HG02763 (cell line): Measurements from ENCODE around the gene ENOX2.
"Not testable (repeated sequence)": the region's sequence is repeated elsewhere in the genome, so short reads cannot be mapped to it uniquely, and the experiment has no call there.

Experiments
- ATAC-seq: cut with Tn5 transposase; IDR thresholded peaks from one replicate; pipeline ENCODE4 v1.9.1; 2021; ENCODE audit warnings: mild to moderate bottlenecking, moderate library complexity; ENCODE audit not compliant: unreplicated experiment

The ENOX2 gene

DNA sequence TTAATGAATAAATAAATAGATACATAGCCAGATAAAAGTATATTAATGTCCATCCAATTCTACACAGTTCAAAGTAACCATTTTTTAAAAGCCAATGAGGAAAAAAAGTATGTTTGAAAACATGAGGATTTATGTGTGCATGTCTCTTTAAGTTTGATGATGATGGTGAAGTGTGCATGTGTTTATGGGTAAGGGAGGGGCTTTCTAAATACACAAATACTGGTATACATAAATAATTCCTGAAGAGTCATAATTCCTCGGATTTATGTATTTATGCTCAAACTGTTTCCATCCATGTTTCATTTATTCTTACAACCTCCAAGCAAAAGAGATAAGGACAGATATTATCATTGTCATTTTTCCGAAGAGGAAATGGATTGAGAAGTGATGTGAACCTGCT, 75.4 kb downstream of the ENOX2 start:
- ATAC-seq: no peak

DNA sequence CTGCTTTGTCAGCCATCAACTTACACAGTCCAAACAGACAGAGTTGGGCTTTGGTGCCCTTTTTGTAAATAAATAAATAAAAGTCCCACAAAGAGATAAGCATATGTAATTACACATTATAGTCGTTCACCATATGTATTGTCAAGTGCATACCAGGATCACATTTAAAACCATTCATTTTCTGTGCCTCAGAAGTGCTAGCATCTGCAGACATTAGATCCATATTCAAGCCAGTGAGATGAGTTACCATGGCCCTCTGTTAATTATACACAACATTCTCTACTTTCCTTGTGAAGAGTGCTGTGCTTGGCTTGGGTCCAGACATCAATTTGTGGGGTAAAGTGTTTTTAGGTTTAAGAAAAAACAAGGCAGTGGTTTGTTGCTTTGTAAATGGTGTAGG, 76.8 kb downstream of the ENOX2 start:
- ATAC-seq: no peak

DNA sequence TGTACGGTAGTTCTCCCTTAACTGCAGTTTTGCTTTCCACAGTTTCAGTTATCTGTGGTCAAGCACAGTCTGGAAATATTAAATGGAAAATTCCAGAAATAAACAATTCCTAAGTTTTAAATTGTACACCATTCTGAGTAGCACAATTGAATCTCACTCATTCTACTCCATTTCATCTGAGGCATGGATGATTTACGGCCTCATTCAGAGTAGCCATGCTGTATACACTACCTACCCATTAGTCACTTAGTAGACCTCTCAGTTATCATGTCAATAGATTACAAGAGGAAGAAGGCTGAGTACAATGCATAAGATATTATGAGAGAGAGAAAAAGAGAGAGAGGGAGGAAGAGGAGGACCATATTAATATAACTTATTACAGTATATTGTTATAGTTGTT, 77.5 kb downstream of the ENOX2 start:
- no peak for ATAC-seq

DNA sequence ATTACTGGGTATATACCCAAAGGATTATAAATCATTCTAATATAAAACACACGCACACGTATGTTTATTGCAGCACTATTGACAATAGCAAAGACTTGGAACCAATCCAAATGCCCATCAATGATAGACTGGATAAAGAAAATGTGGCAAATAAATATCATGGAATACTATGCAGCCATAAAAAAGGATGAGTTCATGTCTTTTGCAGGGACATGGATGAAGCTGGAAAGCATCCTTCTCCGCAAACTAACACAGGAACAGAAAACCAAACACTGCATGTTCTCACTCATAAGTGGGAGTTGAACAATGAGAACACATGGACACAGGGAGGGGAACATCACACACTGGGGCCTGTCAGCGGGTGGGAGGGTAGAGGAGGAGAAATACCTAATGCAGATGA, 83.6 kb downstream of the ENOX2 start:
- not testable (repeated sequence) for ATAC-seq

DNA sequence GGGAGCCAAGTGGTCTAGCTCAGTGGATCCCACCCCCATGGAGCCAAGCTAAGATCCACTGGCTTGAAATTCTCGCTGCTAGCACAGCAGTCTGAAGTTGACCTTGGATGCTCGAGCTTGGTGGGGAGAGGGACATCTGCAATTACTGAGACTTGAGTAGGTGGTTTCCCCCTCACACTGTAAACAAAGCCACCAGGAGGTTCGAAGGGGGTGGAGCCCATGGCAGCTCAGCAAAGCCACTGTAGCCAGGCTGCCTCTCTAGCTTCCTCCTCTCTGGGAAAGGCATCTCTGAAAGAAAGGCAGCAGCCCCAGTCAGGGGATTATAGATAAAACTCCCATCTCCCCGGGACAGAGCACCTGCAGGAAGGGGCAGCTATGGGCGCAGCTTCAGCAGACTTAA, 89.1 kb downstream of the ENOX2 start:
- ATAC-seq: not testable (repeated sequence)

DNA sequence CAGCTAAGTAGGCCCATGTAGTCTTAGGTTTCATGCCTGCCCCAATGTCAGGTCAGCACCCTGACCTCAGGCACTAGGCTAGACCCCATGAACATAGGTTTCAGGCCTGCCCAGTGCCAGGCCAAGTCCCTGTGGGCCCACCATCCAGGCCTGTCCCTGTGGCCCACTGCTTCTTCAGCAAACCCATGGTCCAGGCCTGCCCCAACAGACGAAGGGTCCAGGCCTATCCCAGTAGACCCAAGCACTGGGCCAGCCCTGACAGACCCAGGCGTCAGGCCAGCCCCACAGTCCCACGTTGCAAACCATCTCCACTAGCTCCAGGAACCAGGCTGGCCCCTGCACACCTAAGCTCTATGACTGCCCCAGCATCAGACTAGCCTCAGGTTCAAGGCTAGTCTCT, 92.4 kb downstream of the ENOX2 start:
- ATAC-seq: no peak

DNA sequence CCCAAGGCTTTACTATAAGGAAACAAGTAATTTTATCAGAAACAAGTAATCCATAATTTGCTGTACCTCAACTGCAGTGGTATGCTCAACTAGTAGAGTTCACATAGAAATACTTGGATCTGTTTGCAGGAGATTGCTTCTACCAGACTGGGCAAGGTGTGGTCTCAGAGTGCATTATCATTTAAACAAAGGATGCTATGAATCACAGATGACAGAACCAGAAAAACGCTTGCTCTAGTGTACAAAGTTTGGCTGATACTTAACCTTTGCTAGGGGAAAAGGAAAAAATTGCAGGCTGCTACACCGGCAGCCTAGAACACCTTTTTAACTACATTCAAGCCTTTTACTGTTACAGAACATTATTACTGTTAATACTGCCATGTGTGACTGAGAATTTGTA, 97.1 kb downstream of the ENOX2 start:
- no peak for ATAC-seq

DNA sequence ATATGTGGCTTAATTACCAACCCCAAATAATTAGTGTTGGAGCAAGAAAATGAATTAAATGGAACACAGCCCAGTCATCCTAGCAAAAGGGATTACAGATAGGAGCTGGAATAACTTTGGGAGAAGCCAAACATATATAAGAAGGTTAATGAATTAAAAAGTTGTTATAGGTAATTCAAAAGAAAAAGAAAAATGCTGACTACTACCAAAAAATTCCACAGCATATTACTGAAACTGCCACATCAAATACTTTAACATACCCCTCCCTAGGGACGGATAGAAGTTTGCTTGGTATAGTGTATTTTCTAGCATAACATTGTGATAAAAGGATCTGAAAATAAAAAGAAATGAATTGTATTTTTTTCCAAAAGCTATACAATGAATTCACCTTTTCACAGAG, 99.5 kb downstream of the ENOX2 start:
- ATAC-seq: no peak

DNA sequence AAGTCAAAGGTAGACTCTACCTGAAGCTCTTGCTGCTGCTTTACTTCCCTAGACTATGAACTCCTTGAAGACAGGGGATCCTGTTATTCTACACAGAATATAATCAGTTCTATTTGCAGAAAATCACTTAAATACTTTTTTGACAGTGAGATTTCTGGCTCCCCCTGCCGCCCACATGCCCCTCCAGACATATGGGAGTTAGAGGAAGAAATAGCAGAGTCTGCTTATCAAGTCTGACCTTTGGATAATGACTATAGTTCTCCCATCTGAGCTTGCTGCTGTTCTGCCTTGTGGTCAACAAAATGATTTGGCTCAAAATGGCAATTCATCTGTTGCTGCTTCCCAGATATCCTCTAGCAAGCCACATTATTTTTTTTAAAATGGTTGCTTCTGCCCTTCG, 101.1 kb downstream of the ENOX2 start:
- no peak for ATAC-seq

DNA sequence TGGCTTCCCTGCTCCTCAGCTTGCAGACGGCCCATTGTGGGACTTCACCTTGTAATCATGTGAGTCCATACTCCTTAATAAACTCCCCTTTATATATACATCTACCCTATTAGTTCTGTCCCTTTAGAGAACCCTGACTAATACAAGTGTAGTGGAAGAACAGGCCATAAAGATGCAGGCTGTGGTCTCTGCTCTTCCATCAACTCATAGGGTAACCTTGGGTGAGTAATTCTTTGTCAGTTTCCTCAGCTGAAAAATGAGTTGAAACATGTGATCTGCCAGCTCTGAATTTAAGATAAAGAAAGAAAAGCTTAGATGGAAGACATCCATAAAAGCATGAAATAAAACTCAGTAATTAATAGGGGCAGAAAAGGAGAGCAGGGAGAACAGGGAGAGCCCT, 103.6 kb downstream of the ENOX2 start:
- ATAC-seq: no peak

DNA sequence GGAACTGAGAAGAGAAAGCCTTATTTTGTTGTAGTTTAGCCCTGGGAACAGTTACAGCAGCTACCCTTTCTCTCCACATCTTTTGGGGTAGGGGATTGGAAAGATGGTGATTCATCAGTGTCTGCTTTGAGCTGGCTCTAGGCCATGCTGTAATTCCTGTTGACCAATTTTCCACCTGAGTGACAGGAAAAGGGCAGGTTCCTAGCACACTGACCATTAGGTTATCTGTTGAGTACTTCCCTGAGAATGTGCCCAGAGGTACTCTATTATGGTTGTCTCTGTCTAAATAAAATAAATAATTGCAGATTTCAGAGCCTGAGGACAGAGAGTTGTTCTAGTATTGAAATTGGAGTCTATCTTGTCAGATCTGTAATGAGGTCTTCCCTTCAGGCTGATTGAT, 109.0 kb downstream of the ENOX2 start:
- ATAC-seq: no peak

DNA sequence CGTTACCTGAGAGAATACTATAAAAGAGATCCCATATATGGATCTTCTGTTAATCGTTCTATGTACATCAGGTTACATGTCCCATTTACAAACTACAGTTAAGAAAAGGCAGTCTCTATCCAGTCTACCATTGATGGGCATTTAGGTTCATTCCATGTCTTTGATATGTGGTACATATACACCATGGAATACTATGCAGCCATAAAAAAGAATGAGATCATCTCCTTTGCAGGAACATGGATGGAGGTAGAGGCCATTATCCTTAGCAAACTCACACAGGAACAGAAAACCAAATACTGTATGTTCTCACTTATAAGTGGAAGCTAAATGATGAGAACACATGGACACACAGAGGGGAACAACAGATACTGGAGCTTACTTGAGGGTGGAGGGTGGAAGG, 111.1 kb downstream of the ENOX2 start:
- ATAC-seq: not testable (repeated sequence)

DNA sequence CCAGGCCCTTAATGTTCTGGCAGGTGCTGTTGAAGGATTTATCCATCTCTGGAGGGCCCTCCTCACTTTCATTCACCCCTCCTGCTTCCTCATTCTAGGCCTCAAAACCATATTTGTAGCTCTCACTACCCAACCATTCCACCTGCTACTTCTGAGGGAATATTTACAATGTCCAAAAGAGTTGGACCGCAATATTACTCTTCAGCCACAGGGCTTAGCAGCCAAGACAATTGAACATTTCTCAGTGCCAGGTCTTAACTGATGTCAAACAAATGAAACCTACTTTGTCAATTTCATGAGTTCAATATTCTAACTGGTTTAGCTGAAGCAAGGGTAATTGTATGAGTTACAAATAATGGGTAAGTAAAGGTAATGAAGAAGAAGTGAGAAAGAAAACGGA, 113.2 kb downstream of the ENOX2 start:
- no peak for ATAC-seq

DNA sequence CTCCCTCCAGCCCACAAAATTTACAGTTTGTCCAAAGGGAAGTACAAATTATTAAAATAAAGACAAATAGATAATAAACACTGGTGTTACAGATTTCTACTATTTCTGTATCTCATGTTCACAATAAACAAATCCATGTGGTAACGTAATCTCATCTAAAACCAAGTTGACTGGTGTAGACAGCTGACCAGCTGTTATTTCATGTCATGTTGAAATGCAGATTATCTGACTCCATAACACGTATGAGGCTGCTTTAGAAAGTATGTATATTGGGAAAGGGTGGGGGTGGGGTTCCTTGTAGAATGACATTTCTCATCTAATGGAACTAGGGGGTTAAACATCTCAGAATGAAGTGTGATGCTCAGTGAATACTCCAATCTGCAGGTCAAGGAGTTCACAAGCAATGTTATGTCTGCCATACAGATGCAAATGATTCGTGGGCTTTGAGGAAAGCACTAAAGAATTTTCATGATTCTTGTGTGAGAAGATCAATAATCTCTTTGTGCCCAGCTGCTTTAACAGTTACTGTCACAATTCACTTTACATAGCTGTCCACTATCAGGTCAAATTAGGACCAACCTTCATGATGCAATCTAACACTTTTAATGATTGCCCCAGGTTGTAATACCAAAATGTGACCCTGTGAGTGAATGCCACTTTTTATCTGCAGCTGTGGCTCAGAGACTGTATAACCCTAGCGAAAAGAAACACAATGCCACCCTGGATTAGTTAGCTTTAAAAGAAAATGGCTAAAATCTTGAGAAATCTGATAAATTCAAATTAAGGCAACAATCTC, 114.0 kb downstream of the ENOX2 start:
- ATAC-seq: no peak

DNA sequence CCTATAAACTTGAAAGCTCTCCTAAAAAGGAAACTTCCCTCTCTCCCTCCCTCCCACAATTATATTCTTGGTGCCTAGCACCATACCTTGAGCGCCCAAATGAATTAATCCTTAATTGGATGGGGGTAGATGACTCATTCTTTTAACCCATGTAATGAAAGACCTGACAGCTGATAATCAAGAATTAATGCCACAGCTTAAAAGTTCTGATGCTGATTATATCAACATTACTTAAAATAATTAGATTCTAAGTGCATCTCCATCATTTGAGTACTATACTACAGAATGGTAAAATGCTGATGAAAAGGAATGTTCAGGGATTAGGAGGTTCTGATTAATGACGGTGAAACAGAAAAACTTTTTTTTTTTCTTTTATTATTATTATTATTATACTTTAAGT, 117.0 kb downstream of the ENOX2 start:
- no peak for ATAC-seq

DNA sequence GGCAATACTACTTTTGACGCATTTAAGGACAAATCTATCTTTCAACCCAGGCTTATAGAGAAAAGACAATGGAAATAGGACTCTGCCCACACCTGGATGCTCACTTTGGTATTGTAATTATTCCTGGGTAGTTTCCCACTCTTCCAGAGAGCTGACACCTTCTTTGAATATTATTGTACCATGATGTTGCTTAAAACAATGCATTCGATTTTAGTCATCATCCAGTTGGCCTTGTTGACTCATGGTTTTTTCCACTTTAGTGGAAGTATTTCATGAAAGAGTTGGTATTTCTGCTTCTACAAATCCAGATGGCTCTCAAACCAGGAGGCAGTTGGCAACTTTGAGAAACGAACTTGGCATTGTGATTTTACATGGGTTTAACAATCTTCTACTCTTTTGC, 124.2 kb downstream of the ENOX2 start:
- no peak for ATAC-seq

DNA sequence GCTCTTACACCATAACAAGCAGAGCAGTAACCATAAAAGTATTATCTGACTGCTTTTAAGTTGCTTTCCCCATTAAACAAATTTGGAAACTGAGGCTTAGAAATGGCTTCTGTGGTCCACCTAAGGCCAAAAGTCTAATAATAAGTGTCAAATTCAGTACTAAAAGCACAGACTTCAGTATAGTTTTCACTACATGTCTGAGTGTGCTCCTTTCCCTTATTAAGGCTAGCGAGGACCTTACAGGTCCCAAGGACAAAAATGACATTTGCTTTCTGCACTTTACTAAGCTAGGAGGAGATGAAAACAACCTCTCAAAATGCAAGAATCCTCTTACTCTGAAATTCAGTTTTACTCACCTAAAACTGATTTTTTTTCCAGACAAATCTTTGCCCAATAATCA, 127.2 kb downstream of the ENOX2 start:
- ATAC-seq: no peak

DNA sequence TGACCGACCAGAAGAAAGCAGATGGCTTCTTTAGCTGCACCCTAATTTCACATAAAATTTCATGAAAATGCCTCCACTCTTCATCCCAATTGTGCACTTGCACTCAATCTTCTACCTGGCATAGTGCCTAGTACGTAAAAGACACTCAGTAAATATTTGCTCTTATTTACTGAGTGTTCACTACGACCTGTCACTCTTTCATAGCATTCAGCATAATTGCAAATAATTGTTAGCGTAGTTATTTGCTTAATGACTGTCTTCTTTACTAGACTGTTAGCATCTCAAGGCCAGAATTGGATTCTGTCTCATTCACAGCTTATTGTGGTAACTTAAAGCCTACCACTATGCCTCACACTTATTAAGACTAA, 130.2 kb downstream of the ENOX2 start:
- ATAC-seq: no peak

DNA sequence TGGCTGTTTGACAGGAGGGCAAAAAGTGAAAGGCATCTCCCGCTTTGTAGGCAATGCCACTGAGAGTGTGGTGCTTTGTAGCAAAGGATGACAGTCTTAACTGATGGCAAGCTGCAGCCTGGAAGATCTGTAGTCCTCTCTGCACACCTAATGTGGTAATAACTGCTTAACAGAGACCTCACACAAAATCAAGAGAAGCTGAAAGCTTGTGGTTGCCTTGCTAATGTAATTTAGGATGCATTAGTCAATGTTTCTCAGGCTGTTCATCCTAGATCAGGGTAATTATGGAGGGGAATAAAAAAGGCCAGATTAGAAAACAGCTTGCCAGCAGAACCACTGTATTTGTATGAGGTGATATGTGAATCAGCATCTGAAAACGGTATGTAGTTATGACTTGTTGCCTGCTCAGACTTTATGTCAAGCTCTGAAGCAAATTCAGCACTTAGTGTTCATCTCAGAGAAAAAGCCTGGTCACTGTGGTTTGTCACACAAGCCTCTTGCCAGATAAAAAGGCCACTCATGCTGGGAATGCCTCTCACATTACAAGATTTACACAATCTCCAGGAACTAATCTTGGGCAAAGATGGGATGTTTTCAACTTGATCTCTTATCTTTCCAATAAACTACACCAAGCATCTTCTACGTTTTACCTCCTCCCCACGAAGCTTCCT, 130.8 kb downstream of the ENOX2 start:
- ATAC-seq: no peak

DNA sequence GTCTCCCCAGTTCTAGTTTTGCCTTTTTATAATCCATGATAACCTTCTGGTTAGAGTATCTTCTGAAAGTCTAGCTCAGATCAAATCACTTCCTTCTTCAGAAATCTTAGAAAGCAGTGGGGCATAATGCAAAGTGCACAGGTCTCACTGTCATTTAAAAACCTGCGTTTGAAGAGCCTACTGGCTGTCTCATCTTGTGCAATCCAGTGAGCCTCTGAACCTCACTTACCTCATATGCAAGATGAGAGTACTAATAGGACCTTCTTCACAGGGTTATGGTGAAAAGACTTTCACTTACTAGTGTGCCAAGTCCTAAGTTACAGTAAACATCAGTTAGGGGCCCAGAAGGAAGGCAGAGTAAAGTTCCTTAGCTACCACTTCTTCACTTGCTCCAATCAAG, 131.4 kb downstream of the ENOX2 start:
- no peak for ATAC-seq

DNA sequence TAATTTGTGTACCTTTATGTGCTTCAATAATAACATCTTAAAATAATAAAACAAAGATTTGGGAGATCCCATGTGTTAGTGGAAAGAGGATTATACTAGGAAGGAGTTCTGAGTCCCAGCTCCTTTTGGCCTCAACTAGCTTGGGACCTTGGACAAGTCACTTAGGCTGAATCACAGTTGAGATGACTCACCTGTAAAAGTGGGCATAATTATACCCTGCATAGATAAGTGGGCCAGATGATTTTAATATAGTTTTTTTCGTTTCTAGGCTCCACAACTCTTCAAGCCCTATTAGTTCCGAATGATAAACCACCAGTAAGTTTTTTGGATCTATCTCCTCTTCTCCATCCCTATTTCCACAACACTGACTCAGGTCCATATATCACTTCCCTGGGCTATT, 131.8 kb downstream of the ENOX2 start:
- ATAC-seq: no peak

DNA sequence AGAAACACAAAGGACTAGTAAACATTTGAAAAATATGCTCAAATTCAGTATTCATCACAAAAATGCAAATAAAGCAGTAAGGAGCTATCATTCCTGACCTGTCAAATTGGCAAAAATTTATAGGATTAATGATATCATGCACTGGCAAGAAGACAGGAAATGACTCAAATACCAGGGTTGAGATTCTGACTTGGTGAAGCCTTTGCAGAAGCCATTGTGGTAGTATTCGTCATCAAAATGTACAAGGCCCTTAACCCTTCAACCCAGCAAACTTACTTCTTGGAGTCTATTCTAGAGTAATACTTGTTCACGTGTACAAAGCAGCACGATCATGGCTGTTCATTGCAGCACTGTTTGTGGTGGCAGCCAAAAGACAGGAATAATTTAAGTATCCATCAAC, 132.4 kb downstream of the ENOX2 start:
- ATAC-seq: no peak

DNA sequence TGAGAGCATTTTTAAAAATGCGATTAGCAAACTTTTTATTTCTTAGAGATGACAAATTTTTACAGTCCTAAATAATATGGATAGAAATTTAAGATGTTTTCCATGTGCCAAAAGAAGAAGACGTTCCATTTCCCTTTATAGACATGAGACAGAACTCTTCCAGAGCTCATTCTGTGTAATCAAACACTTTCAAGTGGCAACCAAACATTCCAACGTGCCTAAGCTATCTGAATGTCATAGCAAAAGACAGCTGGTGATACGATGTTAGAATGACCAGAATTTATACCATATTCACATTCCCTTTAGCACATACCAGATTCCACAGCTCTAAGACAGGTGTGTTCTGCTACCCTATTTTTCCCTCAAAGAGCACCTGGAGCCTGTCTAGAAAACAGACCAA, 133.2 kb downstream of the ENOX2 start:
- ATAC-seq: no peak
